Activated naive CD8-positive, alpha-beta T cell treated with anti-CD3 and anti-CD28 coated beads, Interleukin-2, amount 50 U/mL, for 24 hours (primary cell): Measurements from ENCODE around the gene RALGAPB.

Experiments used
- ATAC-seq: fragments of 150-1000 bp; cut with Tn5 transposase; one replicate; pipeline ENCODE4 v1.10.0; 2021
- DNase-seq: peaks from one replicate; pipeline ENCODE4 v3.0.0; 2021
- H3K27ac Mint-ChIP-seq: one replicate; pipeline ENCODE4 v1.8.0; 2021; ENCODE audit warnings: mild to moderate bottlenecking, mixed read lengths
- H3K27me3 Mint-ChIP-seq: one replicate; pipeline ENCODE4 v1.8.0; 2021; ENCODE audit warnings: mixed read lengths
- H3K36me3 Mint-ChIP-seq: one replicate; pipeline ENCODE4 v1.8.0; 2021; ENCODE audit warnings: low read depth, mixed read lengths
- H3K4me1 Mint-ChIP-seq: one replicate; pipeline ENCODE4 v1.8.0; 2021; ENCODE audit warnings: mixed read lengths
- H3K4me3 Mint-ChIP-seq: one replicate; pipeline ENCODE4 v1.8.0; 2021; ENCODE audit warnings: mild to moderate bottlenecking, moderate library complexity, mixed read lengths
- H3K9me3 Mint-ChIP-seq: one replicate; pipeline ENCODE4 v1.8.0; 2021; ENCODE audit warnings: mixed read lengths

The RALGAPB gene

DNA sequence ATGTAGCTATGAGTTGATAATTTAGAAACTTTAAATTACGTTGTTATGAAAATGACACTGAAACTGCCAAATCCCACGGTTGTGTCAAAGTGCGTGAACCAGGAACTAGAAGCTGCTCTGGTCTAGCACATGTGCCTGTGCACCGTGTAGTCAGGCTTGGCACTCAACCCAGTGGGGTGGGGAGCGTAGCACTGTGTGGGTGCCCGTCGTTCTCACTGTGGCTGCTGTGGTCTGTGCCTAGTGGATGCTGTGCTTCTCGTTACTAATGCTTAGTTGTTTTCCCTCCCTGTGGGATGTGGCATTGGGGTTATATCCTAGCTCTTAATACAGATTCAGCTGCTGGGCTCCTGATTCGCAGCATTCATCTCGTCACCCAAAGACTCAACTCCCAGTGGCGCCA, 62.1 kb downstream of the RALGAPB start:
- peak; percentile 76 for ATAC-seq
- DNase-seq, result peak; percentile 2
- Mint-ChIP-seq H3K9me3 (no peaks in the 10 kb centered on the region), H3K27ac (peak overlapping the region; percentile 71), H3K4me3 (no peak overlapping the region), H3K27me3 (no peaks in the 10 kb centered on the region), H3K4me1 (peaks cover 7% of the 10 kb centered on the region), H3K36me3 (peaks cover 29% of the 10 kb centered on the region)

DNA sequence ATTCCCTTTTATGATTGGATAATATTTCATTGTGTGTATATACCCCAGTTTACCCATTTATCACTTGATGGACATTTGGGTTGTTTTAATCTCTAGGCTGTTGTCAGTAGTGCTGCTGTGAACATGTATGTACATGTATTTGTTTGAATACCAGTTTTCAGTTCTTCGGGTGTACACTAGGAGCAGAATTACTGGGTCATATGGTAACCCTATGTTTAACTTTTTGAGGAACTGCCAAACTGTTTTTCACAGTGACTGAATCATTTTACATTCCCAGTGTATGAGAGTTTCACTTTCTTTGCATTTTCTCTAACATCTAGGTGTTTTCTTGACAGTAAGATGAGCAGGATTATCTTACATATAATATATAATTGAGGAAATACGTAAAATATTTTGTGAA, 63.7 kb downstream of the RALGAPB start:
- no peak for ATAC-seq
- Mint-ChIP-seq H3K27ac (no peak overlapping the region), H3K9me3 (no peaks in the 10 kb centered on the region), H3K4me1 (peaks cover 7% of the 10 kb centered on the region), H3K27me3 (no peaks in the 10 kb centered on the region), H3K4me3 (no peak overlapping the region), H3K36me3 (peaks cover 34% of the 10 kb centered on the region)
- no peak for DNase-seq

DNA sequence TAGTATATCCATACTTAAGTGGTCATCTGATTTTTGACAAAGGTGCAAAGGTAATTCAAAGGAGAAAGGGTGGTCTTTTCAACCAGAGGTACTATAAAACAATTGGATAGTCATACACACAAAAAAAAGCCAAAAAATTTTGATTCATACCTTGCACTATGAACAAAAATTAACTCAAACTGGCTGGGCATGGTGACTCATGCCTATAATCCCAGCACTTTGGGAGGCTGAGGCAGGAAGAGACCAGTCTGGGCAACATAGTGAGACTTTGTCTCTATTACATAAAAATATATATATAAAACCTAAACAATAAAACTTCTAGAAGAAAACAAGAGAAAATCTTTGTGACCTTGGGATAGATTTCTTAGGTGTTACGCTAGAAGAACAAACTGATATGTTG, 64.5 kb downstream of the RALGAPB start:
- peaks cover 41% of the 10 kb centered on the region for H3K36me3 Mint-ChIP-seq

DNA sequence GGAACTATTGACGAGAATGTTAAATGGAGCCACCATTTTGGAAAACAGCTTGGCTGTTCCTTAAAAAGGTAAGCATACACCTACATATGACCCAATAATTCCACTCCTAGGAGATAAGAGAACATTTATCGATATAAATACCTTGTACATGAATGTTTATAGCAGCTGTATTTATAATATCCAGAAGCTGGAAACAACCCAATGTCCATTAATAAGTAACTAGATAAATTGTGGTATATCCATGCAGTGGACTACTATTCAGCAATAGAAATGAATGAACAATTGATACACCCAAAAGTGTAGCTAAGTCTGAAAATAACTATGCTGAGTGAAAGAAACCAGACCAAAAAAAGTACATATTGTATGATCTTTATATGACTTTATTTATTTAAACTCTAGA, 66.1 kb downstream of the RALGAPB start:
- no peak for DNase-seq
- Mint-ChIP-seq H3K36me3 (peaks cover 40% of the 10 kb centered on the region), H3K27me3 (no peaks in the 10 kb centered on the region), H3K27ac (no peak overlapping the region), H3K4me1 (peaks cover 7% of the 10 kb centered on the region), H3K4me3 (no peak overlapping the region), H3K9me3 (no peaks in the 10 kb centered on the region)
- no peak for ATAC-seq

More for the DNA sequence above, 64.5 kb downstream of the RALGAPB start:
- Mint-ChIP-seq H3K4me3 (no peak overlapping the region), H3K4me1 (peaks cover 7% of the 10 kb centered on the region), H3K27ac (no peak overlapping the region), H3K27me3 (no peaks in the 10 kb centered on the region), H3K9me3 (no peaks in the 10 kb centered on the region)
- ATAC-seq (no peak), DNase-seq (no peak)

DNA sequence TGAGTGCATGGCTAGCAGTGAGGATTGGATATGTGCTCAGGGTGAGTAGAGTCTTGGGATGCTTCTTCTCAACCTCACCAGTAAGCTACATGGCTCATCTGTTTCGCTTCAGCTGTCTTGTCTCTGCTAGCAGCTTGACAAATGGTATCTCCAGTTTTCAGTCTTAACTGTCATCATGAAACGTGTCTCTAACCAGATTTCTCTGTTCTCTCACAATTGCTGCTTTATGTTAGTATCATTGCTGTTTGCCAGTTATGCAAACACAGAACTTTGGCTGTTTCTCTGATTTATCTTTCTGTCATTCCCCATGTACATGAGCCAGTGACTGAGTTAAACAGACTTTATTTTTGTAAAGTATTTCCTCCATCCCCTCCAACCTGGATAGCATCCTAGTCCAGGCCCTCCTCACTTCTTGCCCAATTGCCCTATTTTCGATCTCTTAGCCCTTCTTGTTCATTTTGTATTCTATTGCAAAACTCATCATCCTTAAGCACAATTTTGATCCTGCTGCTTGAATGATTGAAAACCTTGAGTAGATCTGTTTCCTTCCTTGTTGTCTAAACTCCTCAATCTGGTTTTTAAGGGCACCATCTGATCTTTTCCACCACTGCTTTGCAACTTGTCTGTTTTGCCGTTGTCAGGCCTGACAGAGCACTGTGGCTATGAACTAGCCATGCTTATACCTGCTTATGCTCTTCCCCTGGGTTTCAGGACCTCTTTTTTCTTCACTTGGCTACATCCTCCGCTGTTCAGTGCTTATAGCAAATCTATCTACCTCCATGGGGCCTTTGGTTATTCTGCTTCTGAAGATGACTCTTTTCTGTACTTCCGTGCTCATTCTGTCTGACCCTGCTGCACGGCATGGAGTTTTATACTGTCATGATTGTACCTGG, 70.6 kb downstream of the RALGAPB start:
- no peak for DNase-seq
- H3K27ac Mint-ChIP-seq, result no peak overlapping the region

DNA sequence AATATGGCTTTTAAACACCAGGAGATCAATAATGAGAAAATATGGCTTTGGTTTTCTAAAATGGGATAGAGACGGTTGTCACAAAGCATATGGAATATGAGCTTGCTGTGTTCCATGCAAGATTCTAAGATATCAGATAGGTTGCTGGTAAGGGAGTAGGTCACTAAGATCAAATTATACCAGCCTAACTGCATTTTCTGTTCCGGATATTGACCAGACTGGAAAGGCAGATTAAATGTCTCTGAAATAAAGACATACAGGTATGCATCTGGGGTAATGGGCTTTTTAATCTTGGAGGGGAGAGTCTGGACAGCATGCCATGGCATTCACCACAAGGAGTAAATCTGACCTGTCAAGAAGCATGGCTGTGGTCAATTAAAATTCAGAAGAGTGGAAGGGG, 73.1 kb downstream of the RALGAPB start:
- Mint-ChIP-seq H3K27ac (no peak overlapping the region), H3K36me3 (peaks cover 45% of the 10 kb centered on the region), H3K4me1 (peaks cover 2% of the 10 kb centered on the region), H3K4me3 (no peak overlapping the region), H3K9me3 (no peaks in the 10 kb centered on the region), H3K27me3 (no peaks in the 10 kb centered on the region)
- no peak for ATAC-seq
- DNase-seq, result no peak

More for the DNA sequence above, 70.6 kb downstream of the RALGAPB start:
- Mint-ChIP-seq H3K27me3 (no peaks in the 10 kb centered on the region), H3K4me1 (peaks cover 2% of the 10 kb centered on the region), H3K36me3 (peaks cover 38% of the 10 kb centered on the region), H3K9me3 (no peaks in the 10 kb centered on the region), H3K4me3 (no peak overlapping the region)
- no peak for ATAC-seq

DNA sequence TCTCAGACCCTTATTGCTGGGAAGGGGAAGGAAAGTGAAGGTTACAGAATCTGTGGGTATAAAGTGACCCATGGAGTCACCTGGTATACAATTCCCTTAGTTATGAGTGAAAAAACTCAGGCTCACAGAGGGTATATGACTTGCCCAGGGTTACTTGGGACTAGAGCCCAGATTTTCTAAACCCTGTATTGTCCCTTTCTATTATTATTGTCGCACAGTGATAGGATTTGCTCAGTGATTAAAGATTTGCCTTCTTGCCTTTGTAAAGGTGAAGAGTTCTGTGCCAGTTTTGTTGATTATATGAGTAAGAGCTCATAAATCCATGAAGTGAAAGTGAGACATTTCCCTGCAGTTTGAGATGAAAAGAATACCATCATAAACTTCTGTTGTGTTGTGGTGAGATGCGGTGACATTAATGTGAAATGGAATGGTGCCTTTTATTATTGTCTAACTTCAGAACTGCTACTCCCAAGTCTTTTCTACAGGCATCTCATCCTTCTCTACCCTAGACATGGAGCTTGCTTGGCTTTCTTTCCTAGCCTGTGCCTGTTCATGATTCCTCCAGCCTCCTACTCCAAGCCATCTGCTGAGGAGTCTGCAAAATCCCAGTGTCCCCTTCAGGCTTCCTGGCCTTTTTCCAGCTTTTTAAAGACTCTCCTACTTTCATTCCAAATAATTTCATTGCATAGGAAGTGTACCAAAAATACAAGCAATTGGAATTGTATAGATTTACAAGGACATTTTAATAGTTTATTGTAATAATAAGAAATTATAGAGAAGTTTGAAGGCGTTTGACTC, 74.8 kb downstream of the RALGAPB start:
- DNase-seq, result no peak
- no peak for ATAC-seq
- Mint-ChIP-seq H3K4me3 (no peak overlapping the region), H3K36me3 (peaks cover 34% of the 10 kb centered on the region), H3K27me3 (no peaks in the 10 kb centered on the region), H3K27ac (no peak overlapping the region), H3K4me1 (peaks cover 2% of the 10 kb centered on the region), H3K9me3 (no peaks in the 10 kb centered on the region)

DNA sequence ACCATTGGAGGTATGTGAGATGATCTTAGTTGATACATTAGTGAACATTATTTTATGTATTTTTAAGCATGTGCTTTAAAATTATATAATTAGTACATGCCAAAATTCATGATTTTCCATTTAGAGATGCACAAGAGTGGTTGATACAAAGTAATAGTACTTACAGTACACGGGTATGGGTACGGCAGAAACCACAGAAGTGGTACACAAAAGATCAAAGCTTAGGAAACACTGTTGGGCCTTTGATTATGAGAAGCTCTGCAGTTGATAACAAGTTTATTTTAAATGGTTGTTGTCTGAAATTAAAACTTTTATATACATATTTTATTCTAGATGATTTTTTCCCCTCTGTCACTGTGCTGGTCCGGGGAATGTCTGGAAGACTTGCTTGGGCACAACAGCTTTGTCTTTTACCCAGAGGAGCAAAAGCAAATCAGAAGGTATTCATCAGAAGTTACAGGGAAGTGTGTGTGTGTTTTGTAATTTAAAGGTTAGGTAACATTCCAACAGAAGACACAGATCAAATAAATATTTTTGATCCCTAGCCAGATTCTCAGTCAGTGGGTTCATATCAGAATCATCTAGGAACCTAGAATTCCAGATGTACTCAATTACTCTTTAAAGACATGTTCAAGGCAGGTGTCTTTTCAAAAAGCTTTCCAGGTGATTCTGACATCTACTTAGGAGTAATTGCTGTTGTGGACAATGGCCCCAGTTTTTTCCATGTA, 75.9 kb downstream of the RALGAPB start:
- no peak for ATAC-seq
- Mint-ChIP-seq H3K27me3 (no peaks in the 10 kb centered on the region), H3K27ac (no peak overlapping the region), H3K4me3 (no peak overlapping the region), H3K36me3 (peaks cover 30% of the 10 kb centered on the region), H3K9me3 (no peaks in the 10 kb centered on the region), H3K4me1 (peaks cover 2% of the 10 kb centered on the region)
- DNase-seq, result no peak

DNA sequence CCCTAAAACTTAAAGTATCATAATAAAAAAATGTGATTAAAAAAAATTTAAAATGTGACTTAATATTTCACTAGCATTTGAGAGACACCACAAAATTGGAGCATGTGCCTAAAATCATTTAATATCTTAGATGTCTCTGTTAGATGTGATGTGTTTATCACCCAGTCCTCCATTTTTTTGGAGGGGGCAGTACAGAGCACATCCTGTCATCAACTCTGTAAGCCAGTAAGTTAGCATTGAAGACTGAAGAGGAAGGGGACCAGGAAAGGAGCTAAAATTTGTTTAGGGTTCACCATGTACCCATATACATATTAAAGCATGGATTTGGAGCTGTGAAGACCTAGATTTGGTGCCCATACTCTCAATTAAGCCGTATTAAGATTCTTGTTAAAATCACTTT, 77.6 kb downstream of the RALGAPB start:
- Mint-ChIP-seq H3K9me3 (no peaks in the 10 kb centered on the region), H3K27me3 (no peaks in the 10 kb centered on the region), H3K4me1 (peaks cover 2% of the 10 kb centered on the region), H3K27ac (no peak overlapping the region), H3K36me3 (peaks cover 34% of the 10 kb centered on the region), H3K4me3 (no peak overlapping the region)
- DNase-seq, result no peak
- ATAC-seq, result no peak

DNA sequence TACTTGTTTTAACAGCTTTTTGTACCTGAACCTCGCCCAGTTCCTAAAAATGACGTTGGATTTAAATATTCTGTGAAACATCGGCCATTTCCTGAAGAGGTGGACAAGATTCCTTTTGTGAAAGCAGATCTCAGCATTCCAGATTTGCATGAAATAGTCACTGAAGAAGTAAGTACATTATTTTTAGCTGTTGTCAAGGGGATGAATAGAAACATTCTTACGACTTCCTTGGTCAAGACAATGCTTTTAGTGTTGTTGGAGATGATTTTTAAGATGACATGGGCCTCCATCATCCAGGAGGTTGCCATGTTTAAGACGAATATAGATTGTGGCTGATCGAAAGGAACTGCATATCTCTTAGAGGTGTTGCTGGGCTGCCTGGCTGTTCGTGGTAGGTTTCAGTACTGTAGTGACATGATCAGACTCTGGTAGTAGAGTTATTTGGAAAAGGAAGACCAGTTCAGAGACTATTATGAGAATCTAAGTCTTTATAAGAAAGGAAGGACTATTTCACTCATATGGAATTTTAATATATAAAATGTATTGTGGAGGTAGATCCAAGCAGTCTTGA, 78.5 kb downstream of the RALGAPB start:
- Mint-ChIP-seq H3K4me1 (peaks cover 2% of the 10 kb centered on the region), H3K4me3 (no peak overlapping the region), H3K36me3 (peaks cover 28% of the 10 kb centered on the region), H3K27ac (no peak overlapping the region), H3K9me3 (no peaks in the 10 kb centered on the region), H3K27me3 (no peaks in the 10 kb centered on the region)
- ATAC-seq, result no peak
- no peak for DNase-seq

DNA sequence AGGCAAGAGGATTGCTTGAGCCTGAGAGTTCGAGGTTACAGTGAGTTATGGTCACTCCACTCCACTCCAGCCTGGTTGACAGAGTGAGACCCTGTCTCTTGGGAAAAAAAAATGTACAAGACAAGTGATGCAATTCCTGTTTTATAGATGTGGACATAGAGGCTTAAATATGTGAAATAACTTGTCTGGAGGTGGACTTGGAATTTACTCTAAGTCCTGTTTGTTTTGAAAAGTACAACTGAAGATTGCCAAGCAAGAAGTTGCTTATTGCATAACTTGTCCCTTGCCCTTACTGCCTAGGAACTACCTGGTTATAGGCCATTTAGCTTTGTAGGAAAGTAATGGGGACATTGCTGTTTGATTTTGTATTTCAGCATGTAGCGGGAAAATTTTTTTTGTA, 82.3 kb downstream of the RALGAPB start:
- Mint-ChIP-seq H3K9me3 (no peaks in the 10 kb centered on the region), H3K4me1 (no peaks in the 10 kb centered on the region), H3K27ac (no peak overlapping the region), H3K4me3 (no peak overlapping the region), H3K36me3 (peaks cover 31% of the 10 kb centered on the region), H3K27me3 (no peaks in the 10 kb centered on the region)
- DNase-seq (no peak), ATAC-seq (no peak)

DNA sequence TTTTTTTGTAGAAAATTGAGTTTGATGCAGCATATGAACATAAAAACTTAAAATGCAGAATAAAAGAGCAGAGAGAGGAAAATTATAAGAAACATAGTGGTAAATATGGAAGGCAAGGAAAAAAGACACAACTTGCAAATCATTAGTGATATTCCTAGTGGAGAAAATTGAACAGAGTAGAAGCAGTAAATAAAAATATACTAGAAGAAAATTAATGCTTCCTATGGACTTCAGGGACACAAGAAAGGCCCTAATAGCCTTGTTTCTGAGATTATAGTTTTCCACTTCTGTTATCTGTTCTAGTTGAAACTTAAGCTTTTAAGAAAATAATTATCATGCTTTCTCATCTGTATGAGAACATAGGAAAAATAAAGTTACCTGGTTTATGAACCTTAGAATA, 82.8 kb downstream of the RALGAPB start:
- ATAC-seq (no peak), DNase-seq (no peak)
- Mint-ChIP-seq H3K27ac (no peak overlapping the region), H3K27me3 (no peaks in the 10 kb centered on the region), H3K4me3 (no peak overlapping the region), H3K9me3 (no peaks in the 10 kb centered on the region), H3K4me1 (no peaks in the 10 kb centered on the region), H3K36me3 (peaks cover 28% of the 10 kb centered on the region)

DNA sequence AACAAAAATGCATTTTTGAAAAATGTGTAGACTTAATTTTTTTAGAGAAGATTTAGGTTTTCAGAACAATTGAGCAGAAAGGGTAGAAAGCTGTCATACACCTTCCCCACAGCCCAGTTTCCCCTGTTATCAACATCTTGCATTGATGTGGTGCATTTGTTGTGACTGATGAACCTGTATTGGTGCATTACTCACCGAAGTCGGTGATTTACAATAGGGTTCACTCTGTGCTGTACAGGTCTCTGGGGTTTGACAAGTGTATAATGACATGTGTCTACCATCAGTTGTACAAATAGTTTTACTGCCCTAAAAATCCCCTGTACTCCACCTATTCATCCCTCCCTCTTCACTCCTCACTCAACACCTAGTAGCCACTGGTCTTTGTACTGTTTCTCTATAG, 84.5 kb downstream of the RALGAPB start:
- H3K27me3 Mint-ChIP-seq, result no peaks in the 10 kb centered on the region
- H3K4me3 Mint-ChIP-seq, result no peak overlapping the region
- peaks cover 28% of the 10 kb centered on the region for H3K36me3 Mint-ChIP-seq
- no peak for ATAC-seq
- no peak for DNase-seq
- H3K9me3 Mint-ChIP-seq, result no peaks in the 10 kb centered on the region
- H3K27ac Mint-ChIP-seq, result no peak overlapping the region
- no peaks in the 10 kb centered on the region for H3K4me1 Mint-ChIP-seq

DNA sequence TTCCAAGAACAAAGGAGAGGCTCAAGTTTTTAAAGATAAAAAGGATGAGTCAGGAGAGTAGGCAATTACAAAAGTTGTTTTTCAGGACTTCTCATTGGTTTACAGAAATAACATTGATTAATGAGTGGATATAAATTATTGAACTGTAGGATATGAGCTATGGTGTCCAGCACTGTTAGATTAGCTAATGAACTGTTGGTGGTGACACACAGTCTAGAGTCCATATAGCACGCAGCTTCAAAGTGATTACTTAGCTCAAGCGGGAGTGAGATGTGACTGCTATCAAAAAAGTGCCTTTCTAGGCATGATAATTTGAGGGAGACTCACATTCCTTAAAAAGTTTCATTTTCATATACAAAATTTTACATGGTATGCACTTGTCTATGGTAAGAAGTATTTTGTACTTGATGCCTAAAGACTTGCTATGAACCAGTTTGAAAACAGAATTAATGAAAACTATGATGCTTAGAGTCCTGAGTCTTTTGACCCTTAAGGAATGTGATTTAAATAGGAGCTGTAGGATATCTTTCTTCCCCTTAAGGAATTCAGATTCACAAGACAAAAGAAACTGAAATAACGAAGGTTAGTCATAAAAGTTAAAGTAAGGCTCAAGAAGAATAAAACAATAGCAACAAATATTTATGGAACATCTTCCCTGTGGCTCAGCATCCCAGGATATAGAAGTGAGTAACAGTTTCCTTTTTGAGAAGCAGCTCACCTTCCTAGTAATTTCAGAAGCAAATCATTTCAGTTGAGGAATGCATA, 86.1 kb downstream of the RALGAPB start:
- no peaks in the 10 kb centered on the region for H3K27me3 Mint-ChIP-seq
- no peak overlapping the region for H3K27ac Mint-ChIP-seq
- DNase-seq (no peak), ATAC-seq (no peak)
- no peak overlapping the region for H3K4me3 Mint-ChIP-seq
- H3K36me3 Mint-ChIP-seq, result peaks cover 33% of the 10 kb centered on the region
- no peaks in the 10 kb centered on the region for H3K4me1 Mint-ChIP-seq
- no peaks in the 10 kb centered on the region for H3K9me3 Mint-ChIP-seq
